Measurements from ENCODE around the gene AGBL1.

AGBL1 gene

GRCh38 chr15:86556396-86557017 lies 476.8 kb downstream of the AGBL1 start:
- no peak overlapping the region for H3K4me3 ChIP-seq (ENCODE audit: control insufficient read depth, low read depth, low read length)
- no peak for TF ChIP-seq CTCF (conservative IDR thresholded peaks at IDR 0.05; ENCODE audit: control insufficient read depth, insufficient read depth, low read depth, low read length)
- no peak for DNase-seq (ENCODE audit: low read depth)

- no peak for TF ChIP-seq CTCF (conservative IDR thresholded peaks at IDR 0.05; ENCODE audit: control insufficient read depth, insufficient read depth, low read depth, low read length)
- no peak overlapping the region for H3K4me3 ChIP-seq (ENCODE audit: control insufficient read depth, low read depth, low read length)
- DNase-seq (ENCODE audit: low read depth), result no peak
Measured at GRCh38 chr15:86557018-86557550, 477.4 kb downstream of the AGBL1 start.

GRCh38 chr15:86558252-86558651 lies 478.6 kb downstream of the AGBL1 start:
- no peak overlapping the region for H3K4me3 ChIP-seq (ENCODE audit: control insufficient read depth, low read depth, low read length)
- no peak for DNase-seq (ENCODE audit: low read depth)
- no peak for TF ChIP-seq CTCF (conservative IDR thresholded peaks at IDR 0.05; ENCODE audit: control insufficient read depth, insufficient read depth, low read depth, low read length)

- no peak overlapping the region for H3K4me3 ChIP-seq (ENCODE audit: control insufficient read depth, low read depth, low read length)
- no peak for TF ChIP-seq CTCF (conservative IDR thresholded peaks at IDR 0.05; ENCODE audit: control insufficient read depth, insufficient read depth, low read depth, low read length)
- no peak for DNase-seq (ENCODE audit: low read depth)
Measured at GRCh38 chr15:86558686-86559085, 479.0 kb downstream of the AGBL1 start.

- no peak for TF ChIP-seq CTCF (conservative IDR thresholded peaks at IDR 0.05; ENCODE audit: control insufficient read depth, insufficient read depth, low read depth, low read length)
- no peak for DNase-seq (ENCODE audit: low read depth)
- H3K4me3 ChIP-seq (ENCODE audit: control insufficient read depth, low read depth, low read length), result no peak overlapping the region
Measured at GRCh38 chr15:86568378-86568777, 488.7 kb downstream of the AGBL1 start.

- DNase-seq (ENCODE audit: low read depth), result no peak
- no peak for TF ChIP-seq CTCF (conservative IDR thresholded peaks at IDR 0.05; ENCODE audit: control insufficient read depth, insufficient read depth, low read depth, low read length)
- no peak overlapping the region for H3K4me3 ChIP-seq (ENCODE audit: control insufficient read depth, low read depth, low read length)
Measured at GRCh38 chr15:86570738-86571137, 491.1 kb downstream of the AGBL1 start.

Data from fibroblast of mammary gland (primary cell).